Activated T-cell treated with anti-CD3 and anti-CD28 coated beads, Interleukin-2, amount 50 U/mL, for 1 hour (primary cell): Measurements from ENCODE around the gene CYP26B1.

Source experiments
- DNase-seq: peaks from one replicate; pipeline ENCODE4 v3.0.0-alpha.2; 2020

Gene CYP26B1

GRCh38 chr2:72128059-72128842 lies 19.4 kb downstream of the CYP26B1 start:
- DNase-seq = no peak

DNA sequence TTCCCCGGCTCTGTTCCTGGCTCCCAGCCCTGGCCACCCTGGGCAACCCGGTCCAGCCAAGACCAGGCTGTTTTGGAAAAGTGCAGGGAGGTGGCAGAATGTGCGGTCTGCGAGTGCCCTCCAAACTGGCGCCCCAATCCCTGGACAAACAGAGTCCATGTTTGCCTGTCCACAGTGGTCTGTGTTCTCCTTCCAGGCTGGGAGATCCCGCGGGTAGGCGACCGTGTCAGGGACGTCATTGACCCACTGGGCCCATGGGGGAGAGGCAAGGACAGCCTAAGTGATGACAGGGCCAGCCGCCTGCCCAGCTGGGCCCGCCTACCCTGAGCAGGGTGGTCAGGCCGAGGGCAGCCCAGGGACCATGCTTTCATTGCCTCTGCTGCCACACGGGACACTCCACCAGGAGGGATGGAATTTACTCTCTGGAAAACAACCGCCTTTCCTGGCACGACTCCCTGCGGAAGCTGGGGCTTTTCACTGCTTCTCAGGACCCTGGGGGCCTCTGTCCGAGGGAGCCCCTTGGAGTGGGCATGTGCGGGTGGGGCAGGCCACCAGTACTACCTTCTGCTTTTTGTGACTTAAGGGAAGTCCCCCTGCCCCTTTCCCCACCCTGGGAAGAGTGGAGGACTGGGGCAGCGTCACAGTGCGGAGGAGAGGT lies 20.1 kb downstream of the CYP26B1 start:
- DNase-seq = no peak

DNA sequence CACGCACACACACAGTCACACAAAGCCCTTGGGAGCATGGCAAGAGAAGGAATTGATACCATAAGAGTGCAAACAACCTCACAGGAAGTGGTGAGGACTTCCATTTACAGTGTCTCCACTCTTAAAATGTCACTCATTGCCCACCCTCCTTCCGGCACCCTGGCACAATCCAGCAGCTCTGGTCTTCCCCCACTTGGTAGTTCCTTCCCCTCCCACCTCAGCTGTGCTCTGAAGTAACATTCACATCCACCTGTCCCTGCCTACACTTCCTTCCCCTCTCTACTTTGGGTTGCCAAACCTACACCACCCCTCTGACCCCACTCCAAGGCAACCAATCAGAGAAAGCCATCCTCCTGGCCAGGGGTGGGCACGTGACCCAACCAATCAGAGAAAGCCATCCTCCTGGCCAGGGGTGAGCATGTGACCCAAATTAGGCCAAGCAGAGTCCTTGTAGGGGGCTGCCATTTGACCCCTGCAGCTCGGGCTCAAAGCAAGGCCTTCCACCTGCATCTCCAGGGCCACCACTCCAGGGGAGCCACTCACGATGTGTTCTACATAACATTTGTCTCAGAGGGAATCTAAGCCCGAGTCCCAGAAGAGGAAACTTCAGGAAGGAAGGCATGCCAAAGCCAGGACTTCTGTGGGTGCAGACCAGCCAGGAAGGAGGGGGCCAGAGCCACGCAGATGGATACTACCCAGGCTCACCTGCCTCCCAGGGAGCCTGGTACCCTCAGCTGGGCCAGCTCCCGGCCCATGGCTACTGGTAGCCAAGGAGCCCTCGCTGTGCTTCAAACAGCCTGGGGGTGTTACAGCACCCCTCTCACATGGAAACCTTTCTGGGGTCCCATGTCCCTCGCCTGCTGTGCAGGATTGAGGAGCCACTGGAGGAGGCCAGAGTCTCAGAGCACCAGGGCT lies 21.2 kb downstream of the CYP26B1 start:
- no peak for DNase-seq

GRCh38 chr2:72124376-72124775 lies 23.3 kb downstream of the CYP26B1 start:
- no peak for DNase-seq

DNA sequence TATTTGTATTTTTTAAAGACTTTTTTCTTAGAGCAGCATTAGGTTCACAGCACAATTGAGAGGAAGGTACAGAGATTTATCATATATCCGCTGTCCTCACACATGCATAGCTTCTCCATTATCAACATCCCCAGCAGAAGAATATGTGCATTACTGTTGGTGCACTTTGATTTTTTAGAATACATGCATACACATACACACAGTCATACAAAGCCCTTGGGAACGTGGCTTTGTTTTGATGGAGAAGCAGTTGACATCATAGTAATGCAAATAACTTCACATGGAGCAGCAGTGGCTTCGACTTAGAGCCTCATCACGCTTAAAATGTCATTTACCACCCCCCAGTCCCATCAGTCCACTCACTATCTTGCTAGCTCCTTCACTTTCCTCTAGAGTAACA lies 26.5 kb downstream of the CYP26B1 start:
- DNase-seq = no peak

GRCh38 chr2:72118951-72119350 lies 28.7 kb downstream of the CYP26B1 start:
- no peak for DNase-seq

DNA sequence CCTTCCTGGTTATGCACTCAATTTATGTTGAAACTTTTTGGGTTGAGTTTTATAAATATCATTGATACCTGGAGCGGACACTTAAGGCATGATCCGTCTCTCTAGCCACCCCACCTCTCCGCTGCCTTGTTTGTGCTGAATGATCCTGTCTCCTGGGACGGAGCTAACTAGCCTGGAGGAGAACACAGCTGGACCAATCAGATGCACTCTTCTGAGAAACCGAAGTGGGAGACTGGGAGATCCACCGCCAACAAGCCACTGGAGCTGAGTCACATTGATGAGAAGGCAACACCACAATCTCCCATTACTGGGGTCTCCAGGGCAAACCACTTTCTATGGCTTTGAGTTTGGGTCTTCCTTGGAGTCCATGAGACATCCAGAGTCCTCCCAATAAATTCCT lies 29.3 kb downstream of the CYP26B1 start:
- DNase-seq = no peak

- no peak for DNase-seq
Measured at GRCh38 chr2:72117718-72118117, 29.9 kb downstream of the CYP26B1 start.

DNA sequence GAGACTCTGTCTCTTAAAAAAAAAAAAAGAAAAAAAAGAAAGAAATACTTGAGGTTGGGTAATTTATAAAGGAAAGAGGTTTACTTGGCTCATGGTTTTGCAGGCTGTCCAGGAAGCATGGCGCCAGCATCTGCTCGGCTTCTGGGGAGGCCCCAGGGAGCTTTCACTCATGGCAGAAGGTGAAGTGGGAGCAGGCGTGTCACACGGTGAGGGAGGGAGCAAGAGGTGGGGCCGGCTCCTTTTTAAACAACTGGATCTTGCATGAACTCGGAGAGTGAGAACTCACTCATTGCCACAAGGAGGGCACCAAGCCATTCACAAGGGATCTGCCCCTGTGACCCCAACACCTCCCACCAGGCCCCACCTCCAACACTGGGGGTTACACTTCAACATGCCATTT lies 30.6 kb downstream of the CYP26B1 start:
- DNase-seq = no peak

DNA sequence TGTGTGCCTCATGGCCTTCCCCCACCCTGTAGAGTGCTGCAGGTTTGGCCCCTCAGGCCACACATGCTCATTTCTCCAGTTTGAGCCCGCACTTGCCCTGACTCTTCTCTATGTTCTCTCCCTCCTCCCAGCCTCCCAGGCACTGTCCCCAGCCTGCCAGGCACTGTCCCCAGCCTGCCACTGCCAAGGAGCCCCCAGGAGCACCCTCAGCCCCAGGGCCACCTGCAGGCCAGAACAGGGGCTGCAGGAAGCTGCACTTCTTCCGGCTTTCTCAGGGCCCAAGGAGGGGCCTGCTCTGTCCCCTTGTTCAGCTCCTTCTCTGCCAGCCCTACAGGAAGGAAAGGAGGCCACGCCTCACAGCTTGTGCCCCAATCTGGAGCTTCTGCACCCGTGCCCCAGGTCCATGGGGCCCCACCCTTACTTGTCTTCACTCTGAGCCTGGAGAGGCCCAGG lies 31.6 kb downstream of the CYP26B1 start:
- DNase-seq = no peak

DNA sequence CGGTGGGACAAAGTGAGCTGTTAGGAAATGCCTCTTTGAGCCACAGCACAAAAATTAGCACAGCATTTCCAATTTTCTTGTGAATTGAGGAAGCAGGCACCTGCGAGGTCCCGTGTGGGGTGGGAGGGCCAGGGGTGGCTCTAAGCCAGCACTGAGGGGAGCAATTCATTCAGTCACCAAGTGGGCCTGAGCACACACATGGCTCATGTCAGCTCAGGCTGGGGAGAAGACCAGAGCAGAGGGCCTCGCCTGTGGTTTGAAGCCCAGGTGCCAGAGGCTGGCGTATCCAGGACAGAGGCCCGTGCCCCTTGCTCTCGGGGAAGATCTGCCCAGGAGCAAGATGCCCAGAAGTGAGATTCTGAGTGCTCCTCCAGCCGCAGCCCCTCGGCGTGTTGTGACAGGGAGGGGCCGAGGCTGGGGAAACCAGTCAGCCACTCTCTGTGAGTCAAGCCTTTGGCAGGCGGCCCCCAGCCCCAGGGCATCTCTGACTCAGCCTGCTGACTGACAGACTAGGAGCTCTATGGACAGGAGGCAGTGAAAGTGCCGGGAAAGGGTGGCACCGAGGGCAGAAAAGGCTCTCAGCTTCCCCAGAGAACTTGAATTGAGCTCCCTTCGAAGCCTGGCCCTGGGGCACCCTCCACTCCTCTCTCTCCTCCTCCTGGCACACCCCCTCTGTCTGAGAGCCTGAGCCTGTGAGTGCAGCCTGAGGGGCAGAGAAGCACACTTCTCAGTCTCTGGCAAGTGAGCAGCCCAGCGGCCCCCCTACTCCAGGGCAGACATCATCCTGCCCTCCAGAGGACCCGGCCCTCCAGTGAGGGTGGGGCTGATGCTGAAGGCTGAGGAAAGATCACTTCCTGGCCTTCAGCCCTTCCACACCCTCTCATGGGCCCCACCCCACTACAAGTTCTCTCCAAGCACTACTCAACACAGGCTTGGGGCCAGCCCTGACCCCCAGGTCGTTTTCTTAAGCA lies 32.3 kb downstream of the CYP26B1 start:
- no peak for DNase-seq

GRCh38 chr2:72114693-72115051 lies 33.0 kb downstream of the CYP26B1 start:
- DNase-seq = no peak

GRCh38 chr2:72113847-72114692 lies 33.6 kb downstream of the CYP26B1 start:
- DNase-seq = no peak

- no peak for DNase-seq
Measured at GRCh38 chr2:72112981-72113846, 34.4 kb downstream of the CYP26B1 start.

DNA sequence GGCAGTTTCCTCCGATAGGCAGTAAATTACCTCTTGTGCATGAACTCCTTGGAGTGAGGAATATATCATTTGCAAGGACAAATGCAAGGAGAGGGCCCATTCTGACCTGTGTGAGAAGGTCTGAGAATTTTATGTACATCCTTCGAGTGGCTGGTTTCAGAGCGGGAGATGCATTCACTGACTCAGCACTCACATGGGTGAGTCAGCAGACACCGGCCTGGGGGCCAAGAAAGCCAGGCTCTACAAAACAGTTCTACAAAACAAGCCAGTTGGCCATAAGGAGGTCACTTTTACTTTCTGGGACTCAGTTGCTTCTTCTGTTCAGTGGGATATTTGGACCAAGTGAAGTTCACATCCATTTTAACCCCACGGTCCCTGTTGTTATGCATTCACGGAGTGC lies 35.3 kb downstream of the CYP26B1 start:
- no peak for DNase-seq

GRCh38 chr2:72111061-72111460 lies 36.6 kb downstream of the CYP26B1 start:
- no peak for DNase-seq

DNA sequence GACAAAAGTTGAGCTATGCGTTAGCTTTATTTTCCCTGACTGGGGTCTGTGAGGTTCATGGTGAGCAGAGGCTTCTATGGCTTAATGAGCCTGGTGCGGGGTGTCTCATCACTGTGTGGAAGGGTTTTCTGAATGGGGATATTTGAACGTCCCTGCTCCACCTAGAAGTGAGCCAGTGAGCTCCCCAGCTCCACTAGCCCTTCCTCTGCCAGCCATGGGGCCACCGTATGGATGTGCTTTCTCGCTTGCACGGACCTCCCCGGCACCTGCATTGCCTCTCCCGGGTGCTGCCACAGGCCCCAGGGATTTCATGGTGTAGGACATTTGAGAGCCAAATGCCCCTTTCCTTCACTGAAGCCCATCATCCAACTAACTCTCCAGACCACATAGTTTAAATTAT lies 37.8 kb downstream of the CYP26B1 start:
- no peak for DNase-seq

DNA sequence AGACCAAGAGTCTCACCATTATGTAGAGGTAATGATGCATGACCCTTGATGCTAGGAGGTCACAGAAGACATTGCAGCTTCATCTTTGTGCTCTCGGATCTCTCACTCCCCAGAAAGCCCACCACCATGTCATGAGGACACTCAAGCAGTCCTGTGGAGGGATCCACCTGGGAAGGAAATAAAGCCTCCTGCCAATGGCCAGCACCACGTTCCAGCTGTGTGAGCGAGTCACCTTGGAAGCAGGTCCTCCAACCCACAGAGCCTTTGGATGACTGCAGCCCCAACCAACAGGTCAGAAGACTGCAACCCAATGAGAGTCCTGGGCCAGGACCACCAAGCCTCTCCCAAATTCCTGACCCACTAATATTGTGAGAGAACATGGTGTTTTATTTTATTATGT lies 38.4 kb downstream of the CYP26B1 start:
- no peak for DNase-seq

DNA sequence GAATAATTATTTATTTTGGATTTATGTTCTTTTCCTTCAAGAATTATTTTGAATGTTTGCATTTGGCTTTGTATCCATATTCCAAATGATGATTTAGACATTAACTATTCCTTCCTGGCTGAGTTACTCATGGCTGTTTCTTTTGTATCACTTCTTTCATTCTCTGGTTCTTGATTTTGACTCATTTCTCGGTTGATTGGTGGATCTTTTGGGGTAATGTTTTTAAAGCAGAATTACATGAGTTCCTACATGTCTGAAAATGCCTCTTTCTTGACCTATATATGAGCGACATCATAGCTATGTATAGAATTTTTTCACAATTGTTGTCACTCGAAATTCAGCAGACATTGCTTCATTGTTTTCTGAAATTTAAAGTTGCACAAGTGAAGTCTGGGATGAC lies 39.5 kb downstream of the CYP26B1 start:
- DNase-seq = no peak

DNA sequence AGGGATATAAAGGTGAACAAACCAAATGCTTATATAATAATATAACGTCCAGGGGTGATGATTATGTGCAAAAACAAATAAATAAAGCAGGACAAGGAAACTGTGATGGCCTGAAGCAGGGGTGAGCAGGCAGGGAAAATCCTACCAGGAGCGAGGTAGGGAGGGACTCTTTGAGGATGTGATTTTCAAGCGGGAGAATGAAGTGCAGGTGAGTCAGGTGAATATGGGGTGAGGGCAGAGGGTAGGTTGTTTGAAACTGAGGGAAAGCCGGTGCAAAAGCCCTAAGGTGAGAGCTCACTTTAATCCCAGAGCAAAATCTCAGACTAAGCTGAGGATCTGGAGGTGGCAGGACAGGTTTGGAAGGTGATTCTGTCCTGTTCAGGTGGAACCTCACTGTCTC lies 40.7 kb downstream of the CYP26B1 start:
- DNase-seq = no peak
